Measurements from ENCODE around the gene C6orf136. TPM values are rescaled to one million over a fixed set of nuclear protein-coding genes. Genes with fewer than 3 reads are reported as not detected.

C6orf136 gene
- total and polyA plus RNA-seq, 10 of the 15 experiments (the other 5 are each of a cell fraction or from before 2014, with no cell fraction given): 5.2 to 24.1 (median 14.9) TPM

DNA sequence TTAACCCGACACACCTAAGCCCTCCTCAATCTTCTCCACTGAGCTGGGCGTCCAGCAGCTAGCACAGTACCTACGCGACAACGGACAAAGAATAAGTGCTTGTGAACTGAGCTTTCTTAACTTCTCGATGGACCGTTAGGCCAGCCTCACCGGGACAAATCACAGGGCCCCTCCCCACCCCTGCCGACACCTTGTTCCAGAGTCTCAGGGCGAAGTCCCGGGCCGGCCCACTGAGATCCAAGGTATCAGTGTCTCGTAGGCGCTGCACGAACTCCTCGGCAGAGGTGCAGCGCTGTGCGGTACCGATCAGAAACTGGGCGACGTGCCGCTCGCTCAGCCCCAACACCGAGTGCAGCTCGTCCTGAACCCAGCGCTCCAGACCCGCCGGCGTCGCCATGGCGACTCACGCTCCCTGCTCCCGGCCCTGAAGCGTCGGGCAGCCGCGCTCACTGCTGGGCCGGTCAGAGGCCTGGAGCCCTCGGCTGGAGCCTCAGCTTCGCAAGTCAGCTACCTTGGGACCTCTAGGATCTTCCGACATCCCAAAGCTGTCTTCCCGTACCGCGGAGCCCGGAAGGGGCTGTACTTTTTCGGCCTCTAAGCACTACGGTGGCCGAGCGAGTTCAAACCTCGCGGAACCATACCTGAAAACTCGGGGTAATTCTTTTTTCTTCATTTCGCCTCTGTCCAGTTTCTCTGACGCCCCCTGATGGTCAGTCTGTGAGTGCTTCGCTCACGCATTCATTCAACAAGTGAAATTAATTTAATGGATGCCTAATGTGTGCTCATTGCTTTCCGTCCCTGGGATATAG, 25.7 kb downstream of the C6orf136 start, which contains the start of gene DHX16:
DHX16 (minus strand) TSS at position 562 of the 809 bp plus-strand sequence; CDS start at position 397, 165 bp downstream.
- Histone ChIP-seq H3K4me2 (ENCODE audit: control insufficient read depth, insufficient read depth) (peak within 1 kb of the TSS; percentile 81), H3K4me1 (ENCODE audit: control insufficient read depth, insufficient read depth, low read length) (peaks cover 8% of the 10 kb centered on the region), H4K20me1 (ENCODE audit: control insufficient read depth, insufficient read depth) (no peaks in the 10 kb centered on the region), H3K4me3 (peak within 1 kb of the TSS; percentile 99), H3K9me3 (replicated peaks; ENCODE audit: control insufficient read depth, insufficient read depth, low read length) (no peaks in the 10 kb centered on the region), H3K27me3 (replicated peaks in 1 of 2; ENCODE audit: control insufficient read depth in 2 of 2, insufficient read depth in 2 of 2, low read length in 1 of 2) (no peaks in the 10 kb centered on the region), H2AFZ (ENCODE audit: control insufficient read depth, low read depth, low read length) (peak within 1 kb of the TSS; percentile 95), H3K79me2 (ENCODE audit: control insufficient read depth, insufficient read depth, low read length) (peaks cover 14% of the 10 kb centered on the region), H3K27ac (ENCODE audit: control insufficient read depth, insufficient read depth) (peak within 1 kb of the TSS; percentile 79), H3K9ac (ENCODE audit: control insufficient read depth, insufficient read depth, low read length) (peak within 1 kb of the TSS; percentile 90), H3K36me3 (ENCODE audit: control insufficient read depth in 2 of 2, insufficient read depth in 2 of 2, low read length in 1 of 2) (peaks cover 8 to 19% of the 10 kb centered on the region in 2 experiments)
- ChIA-PET POLR2A (interaction anchor here (0.6 to 4.0 kb wide), 12 partner anchors 9 to 350 kb away, joined by 3 to 16 read pairs (median 3); no protein-coding TSS in a partner anchor), SMC1A (ENCODE audit: uncharacterized antibody, unreplicated experiment) (interaction anchor here (0.5 to 2.4 kb wide), 17 partner anchors 9 to 211 kb away, joined by 3 to 20 read pairs (median 4); partner anchors contain the start of genes MRPS18B and PPP1R10), RAD21 (ENCODE audit: unreplicated experiment) (interaction anchor here (0.7 to 14.2 kb wide), 14 partner anchors 16 to 191 kb away, joined by 3 to 232 read pairs (median 4); partner anchors contain the start of genes ATAT1, MDC1, NRM and PRR3), CTCF (interaction anchor here (0.8 to 7.7 kb wide), 25 partner anchors 9 to 415 kb away, joined by 3 to 67 read pairs (median 4); partner anchors contain the start of genes C6orf136, MRPS18B, TUBB and VARS2)
- intact Hi-C loops (cut with micrococcal nuclease; ENCODE audit: unreplicated experiment): loop anchor here (1.0 to 5.0 kb wide), 4 partner anchors 26 to 190 kb away; partner anchors contain the start of genes C6orf136, MRPS18B and PPP1R10
- TSS peak; percentile 66 for BruUV-seq (replicated peaks)
- WGBS (ENCODE audit: insufficient coverage, insufficient replicate concordance, low lambda C conversion rate, missing lambda C conversion rate): under 1% methylated on average over 57 of the region's 57 CpGs
- ATAC-seq: peak; percentile 90
- in situ Hi-C loops (cut with MboI): loop anchor here (5.0 kb wide), 1 partner anchor 190 kb away; no protein-coding TSS in a partner anchor
- peak; percentile 100 for FAIRE-seq
- DNase-seq (ENCODE audit: low read depth, low spot score): peak; percentile 90
- TF ChIP-seq KLF5 (IDR thresholded peaks at IDR 0.05; ENCODE audit: partially characterized antibody): no peak
- TF ChIP-seq BHLHE40 (IDR thresholded peaks at IDR 0.05; ENCODE audit: borderline replicate concordance in 1 of 2, low read depth in 2 of 2, low read length in 1 of 2): peak; percentile 14 to 41; a peak in 1 of 4 replicates
- TF ChIP-seq, protein P1, sequence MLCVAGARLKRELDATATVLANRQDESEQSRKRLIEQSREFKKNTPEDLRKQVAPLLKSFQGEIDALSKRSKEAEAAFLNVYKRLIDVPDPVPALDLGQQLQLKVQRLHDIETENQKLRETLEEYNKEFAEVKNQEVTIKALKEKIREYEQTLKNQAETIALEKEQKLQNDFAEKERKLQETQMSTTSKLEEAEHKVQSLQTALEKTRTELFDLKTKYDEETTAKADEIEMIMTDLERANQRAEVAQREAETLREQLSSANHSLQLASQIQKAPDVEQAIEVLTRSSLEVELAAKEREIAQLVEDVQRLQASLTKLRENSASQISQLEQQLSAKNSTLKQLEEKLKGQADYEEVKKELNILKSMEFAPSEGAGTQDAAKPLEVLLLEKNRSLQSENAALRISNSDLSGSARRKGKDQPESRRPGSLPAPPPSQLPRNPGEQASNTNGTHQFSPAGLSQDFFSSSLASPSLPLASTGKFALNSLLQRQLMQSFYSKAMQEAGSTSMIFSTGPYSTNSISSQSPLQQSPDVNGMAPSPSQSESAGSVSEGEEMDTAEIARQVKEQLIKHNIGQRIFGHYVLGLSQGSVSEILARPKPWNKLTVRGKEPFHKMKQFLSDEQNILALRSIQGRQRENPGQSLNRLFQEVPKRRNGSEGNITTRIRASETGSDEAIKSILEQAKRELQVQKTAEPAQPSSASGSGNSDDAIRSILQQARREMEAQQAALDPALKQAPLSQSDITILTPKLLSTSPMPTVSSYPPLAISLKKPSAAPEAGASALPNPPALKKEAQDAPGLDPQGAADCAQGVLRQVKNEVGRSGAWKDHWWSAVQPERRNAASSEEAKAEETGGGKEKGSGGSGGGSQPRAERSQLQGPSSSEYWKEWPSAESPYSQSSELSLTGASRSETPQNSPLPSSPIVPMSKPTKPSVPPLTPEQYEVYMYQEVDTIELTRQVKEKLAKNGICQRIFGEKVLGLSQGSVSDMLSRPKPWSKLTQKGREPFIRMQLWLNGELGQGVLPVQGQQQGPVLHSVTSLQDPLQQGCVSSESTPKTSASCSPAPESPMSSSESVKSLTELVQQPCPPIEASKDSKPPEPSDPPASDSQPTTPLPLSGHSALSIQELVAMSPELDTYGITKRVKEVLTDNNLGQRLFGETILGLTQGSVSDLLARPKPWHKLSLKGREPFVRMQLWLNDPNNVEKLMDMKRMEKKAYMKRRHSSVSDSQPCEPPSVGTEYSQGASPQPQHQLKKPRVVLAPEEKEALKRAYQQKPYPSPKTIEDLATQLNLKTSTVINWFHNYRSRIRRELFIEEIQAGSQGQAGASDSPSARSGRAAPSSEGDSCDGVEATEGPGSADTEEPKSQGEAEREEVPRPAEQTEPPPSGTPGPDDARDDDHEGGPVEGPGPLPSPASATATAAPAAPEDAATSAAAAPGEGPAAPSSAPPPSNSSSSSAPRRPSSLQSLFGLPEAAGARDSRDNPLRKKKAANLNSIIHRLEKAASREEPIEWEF (IDR thresholded peaks at IDR 0.05; ENCODE audit: insufficient replicate concordance, low read depth, low read length): no peak
- peak; percentile 64 for TF ChIP-seq RAD21 (IDR thresholded peaks at IDR 0.05; ENCODE audit: insufficient read depth, low read depth, low read length)
- no peak for TF ChIP-seq SUZ12 (IDR thresholded peaks at IDR 0.05; ENCODE audit: unreplicated experiment)
- no peak for TF ChIP-seq EGR1 (IDR thresholded peaks at IDR 0.05; ENCODE audit: borderline replicate concordance in 1 of 2, low read depth in 2 of 2, low read length in 2 of 2)
- TF ChIP-seq ASH2L (IDR thresholded peaks at IDR 0.05; ENCODE audit: borderline replicate concordance, low read depth): peak; percentile 87; the same call in 1 of the 2 replicates
- no peak; the same call in 2 of the 3 replicates for TF ChIP-seq POU2F2 (IDR thresholded peaks at IDR 0.05; ENCODE audit: borderline replicate concordance, low read depth, low read length)
- peak; percentile 10 for TF ChIP-seq SP1 (IDR thresholded peaks at IDR 0.05; ENCODE audit: low read depth, low read length)
- TF ChIP-seq ATF7 (IDR thresholded peaks at IDR 0.05; ENCODE audit: low read depth): peak; percentile 50; the same call in 1 of the 2 replicates
- TF ChIP-seq ZNF24 (IDR thresholded peaks at IDR 0.05): peak; percentile 95
- peak; percentile 71; the same call in 1 of the 2 replicates for TF ChIP-seq LARP7 (IDR thresholded peaks at IDR 0.05)
- TF ChIP-seq SIX5 (IDR thresholded peaks at IDR 0.05; ENCODE audit: low read depth, low read length, severe bottlenecking): peak; percentile 37
- TF ChIP-seq TCF3 (IDR thresholded peaks at IDR 0.05; ENCODE audit: borderline replicate concordance, insufficient read depth, low read depth, low read length): no peak
- TF ChIP-seq ZZZ3 (IDR thresholded peaks at IDR 0.05; ENCODE audit: control insufficient read depth, insufficient read length, low read depth): no peak
